Globus pallidus (tissue), 1 donor: ENCODE data around the gene TLNRD1.

Source experiments
- DNase-seq: peaks from one replicate; pipeline ENCODE4 v3.0.0-alpha.2; 2015; ENCODE audit warnings: low spot score

Gene TLNRD1

GRCh38 chr15:80978685-80979329 lies 21.9 kb upstream of the TLNRD1 start:
- no peak for DNase-seq

DNA sequence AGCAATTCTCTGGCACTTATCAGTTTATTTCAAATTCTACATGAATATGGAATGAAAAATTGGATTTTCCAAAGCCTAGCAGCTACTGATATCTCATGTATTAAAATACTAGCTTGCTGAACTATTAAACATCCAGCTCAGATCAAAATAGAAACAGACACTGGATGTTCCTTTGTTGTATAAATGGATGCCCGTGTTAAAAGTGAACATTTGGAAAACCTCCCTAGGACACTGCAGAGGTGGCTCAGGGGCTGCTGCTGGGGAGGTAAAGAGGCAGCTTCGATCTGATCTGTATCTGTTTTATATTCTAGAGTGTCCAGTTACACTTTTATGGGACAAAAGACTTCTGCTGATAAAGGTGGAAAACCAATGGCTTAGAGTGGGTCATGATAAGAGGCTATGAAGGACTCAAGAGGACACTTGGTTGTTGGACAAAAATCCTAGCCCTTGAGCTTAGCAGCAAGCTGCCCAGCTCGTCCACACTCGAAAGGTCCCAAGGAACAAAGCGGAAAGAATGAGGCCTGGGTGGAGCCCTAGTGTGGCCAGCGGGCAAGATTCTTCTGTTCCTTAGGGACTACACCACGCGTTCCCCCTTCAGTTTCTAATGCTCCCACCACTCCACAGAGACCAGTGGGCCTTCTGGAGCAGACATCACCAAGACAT lies 21.1 kb upstream of the TLNRD1 start:
- DNase-seq, result no peak

- no peak for DNase-seq
These were observed 18.5 kb upstream of the TLNRD1 start for GRCh38 chr15:80982205-80982604.

DNA sequence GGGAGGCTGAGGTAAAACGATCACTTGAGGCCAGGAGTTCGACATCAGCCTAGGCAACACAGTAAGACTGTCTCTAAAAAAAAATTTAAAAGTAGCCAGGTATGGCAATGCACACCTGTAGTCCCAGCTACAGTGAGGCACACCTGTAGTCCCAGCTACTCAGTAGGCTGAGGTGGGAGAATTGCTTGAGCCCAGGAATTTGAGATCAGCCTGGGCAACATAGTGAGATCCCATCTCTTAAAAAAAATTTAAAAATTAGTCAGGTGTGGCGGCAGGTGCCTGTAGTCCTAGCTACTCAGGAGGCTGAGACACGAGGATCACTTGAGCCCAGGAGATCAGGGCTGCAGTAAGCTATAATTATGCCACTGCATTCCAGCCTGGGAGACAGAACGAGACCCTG lies 17.9 kb upstream of the TLNRD1 start:
- no peak for DNase-seq

DNA sequence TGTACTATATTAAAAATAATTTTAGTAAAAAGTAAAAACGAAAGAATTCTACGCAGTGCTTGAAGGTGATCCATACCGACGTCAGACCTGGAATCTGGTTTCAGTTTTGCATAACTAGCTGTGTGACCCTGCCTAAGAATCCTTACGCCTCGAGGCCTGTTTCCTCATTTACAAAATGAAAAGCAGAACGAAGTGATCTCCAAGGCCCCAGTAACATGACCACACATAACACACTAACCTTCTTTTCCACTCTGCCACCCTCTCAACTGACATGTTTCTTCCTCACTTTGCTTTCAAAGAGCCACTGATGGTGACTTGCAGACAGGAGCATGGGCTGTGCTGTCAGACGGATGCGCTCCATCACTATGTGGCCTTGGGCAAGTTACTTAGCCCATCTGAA lies 15.9 kb upstream of the TLNRD1 start:
- DNase-seq, result no peak

GRCh38 chr15:80985981-80986380 lies 14.7 kb upstream of the TLNRD1 start:
- no peak for DNase-seq

GRCh38 chr15:80986487-80986886 lies 14.2 kb upstream of the TLNRD1 start:
- no peak for DNase-seq

DNA sequence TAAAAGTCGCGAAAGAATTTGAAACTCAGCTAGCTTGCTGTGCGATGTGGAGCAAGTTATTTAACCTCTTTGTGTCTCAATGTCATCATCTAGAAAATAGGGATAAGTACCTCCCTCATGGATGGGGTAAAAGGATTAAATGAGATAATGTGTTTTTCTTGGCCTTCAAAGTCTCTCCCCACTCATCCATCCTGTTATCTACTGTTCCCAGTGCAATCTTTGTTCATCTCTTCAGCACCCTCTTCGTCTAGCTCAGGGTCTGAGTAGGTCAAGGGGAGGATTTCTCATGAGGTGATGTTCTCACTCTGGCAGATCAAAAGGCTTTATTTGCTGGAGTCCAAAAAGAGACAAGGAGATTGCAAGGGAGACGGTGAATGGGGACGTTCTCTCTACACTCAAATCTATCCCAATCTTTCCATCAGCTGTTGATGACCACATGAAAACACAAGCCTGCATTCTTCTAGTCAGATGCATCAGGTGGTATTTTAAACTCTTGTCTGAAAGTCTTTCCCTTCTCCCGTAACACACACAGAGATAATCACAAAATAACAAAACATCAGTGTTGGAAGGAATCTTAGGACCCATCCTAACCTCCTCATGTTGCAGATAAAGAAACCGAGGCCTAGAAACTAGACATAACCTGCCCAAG lies 12.5 kb upstream of the TLNRD1 start:
- no peak for DNase-seq

- DNase-seq, result no peak
These were observed 11.6 kb upstream of the TLNRD1 start for GRCh38 chr15:80989081-80989517.

DNA sequence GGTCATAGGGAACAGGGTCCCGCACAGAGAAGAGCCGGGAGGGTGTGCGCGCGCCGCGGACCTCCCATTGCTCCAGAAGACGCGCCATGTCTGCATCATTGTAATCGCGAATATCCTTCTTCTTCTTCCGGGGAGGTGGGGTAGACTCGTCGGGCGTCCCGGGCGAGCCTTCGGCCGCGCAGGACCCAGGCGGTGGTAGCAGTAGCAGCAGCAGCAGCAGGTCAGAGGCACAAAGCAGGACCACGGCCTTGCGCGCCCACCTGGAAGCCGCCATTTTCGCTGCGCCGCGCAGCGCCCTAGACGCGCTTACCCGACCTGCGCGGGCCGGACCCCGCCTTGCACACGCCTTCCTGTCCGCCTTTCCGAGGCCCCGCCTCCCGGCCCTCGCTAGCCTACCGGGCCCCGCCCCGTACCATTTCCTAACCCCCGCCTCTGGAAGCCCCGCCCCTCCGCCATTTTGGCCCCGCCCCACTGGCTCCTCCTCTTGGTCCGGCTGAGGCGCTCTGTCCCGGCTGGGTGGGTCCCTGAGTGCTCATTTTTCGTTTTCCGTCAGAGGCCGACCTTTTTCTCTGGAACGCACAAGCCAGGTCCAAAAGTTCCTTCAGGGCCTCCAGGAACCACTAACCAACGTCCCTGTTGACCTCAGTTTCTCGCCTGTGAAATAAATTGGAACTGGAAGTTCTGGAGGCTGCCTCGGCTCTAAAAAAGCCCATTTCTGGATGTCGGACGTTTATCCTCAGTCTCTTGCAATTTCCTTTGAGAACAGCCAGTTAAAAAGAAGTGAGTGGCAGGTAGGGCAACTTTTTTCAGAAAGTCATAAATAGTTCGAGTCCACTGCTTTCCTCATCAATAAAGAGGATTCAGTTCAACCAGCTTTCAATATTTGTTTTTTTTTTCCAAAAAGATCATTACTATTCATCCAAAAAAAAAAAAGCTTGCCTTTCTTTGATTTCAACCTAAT lies 10.9 kb upstream of the TLNRD1 start, which contains the start of gene MESD:
MESD (minus strand) TSS at position 302 of the 961 bp plus-strand sequence; CDS start at position 274, 28 bp downstream.
- peak; percentile 98 for DNase-seq

DNA sequence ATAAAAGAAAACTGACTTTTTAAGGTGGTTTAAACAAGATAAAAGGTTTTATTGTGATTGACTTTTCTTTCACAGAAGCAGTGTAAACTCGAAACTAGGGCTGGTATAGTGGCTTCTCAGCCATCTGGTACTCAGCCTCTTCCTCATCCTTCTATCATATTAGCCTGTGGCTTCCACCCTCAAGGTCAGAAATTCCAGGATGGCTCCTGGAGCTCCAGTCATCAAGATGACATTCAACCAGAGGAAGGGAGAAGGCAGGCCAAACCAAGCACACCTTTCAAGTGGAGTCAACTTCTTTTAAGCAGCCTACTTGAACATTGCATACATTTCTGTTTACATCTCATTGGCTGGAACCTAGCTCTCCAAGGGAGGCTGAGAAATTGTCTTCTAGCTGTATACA lies 9.8 kb upstream of the TLNRD1 start:
- no peak for DNase-seq

GRCh38 chr15:80991421-80991820 lies 9.3 kb upstream of the TLNRD1 start:
- DNase-seq, result peak; percentile 90

GRCh38 chr15:80992006-80992405 lies 8.7 kb upstream of the TLNRD1 start:
- DNase-seq, result no peak

GRCh38 chr15:80992441-80992840 lies 8.3 kb upstream of the TLNRD1 start:
- no peak for DNase-seq

GRCh38 chr15:80996247-80996646 lies 4.5 kb upstream of the TLNRD1 start:
- DNase-seq, result no peak

- DNase-seq, result no peak
These were observed 3.0 kb upstream of the TLNRD1 start for GRCh38 chr15:80997692-80998091.

DNA sequence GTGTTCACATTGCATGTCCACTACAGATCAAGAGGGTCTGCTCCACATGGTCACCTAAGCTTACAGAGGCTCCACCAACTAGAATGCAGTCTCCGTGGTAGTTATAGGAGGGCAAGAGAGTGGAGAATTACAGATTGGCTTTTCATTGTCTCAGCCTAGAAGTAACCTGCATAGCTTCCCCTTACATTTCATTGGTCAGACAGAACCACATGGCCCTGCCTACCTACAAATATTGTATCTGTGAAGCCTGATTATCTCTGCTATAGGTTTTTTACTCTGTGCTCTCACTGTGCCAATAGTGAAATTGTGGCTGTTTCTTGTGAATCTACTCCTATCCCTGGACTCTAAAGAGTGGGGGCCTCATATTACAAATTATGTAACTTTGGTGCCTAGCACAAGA lies 2.5 kb upstream of the TLNRD1 start:
- DNase-seq, result no peak

DNA sequence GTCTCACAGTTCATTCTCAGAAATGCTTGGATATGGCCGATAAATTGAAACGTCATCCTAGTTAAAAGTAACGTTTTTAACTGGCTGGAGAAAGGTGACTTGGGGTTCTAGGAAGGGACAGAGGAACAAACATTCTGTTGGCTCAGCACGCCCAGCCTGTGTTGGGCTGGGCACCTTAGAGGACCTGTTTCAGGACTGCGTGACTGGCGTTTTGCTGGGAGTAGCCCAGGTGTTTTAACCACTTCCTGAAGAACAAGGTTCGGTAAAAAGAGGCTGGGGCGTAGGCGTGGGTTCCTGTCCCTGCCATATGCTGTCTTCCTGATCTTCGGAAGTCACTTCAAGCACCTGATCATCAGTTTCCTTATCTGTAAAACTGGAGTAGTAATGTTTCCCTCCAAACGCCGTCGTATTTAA lies 1.1 kb upstream of the TLNRD1 start:
- DNase-seq, result no peak

DNA sequence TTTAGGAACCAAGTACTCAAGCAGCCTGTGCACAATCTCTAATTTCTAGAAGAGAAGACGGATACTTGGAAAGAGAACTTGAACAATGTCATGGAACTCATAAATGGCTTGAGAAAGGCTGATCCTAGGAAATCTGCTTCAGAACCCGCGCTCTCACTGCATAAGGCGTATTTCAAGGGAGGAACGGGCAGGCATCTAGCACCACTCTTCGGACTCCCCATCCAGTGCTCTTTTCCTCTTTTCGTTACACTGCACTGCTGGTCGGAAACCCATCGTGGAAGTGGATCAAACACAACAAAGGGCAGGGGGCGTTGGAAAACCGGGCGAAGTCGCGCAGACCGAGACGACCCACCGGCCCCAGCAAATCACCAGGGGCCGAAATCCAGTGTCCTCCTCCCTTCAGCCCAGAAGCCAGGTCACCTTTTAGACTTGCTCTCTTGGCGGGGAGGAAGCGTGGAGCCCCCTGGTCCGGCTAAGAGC lies 539 bp upstream of the TLNRD1 start:
- no peak for DNase-seq

DNA sequence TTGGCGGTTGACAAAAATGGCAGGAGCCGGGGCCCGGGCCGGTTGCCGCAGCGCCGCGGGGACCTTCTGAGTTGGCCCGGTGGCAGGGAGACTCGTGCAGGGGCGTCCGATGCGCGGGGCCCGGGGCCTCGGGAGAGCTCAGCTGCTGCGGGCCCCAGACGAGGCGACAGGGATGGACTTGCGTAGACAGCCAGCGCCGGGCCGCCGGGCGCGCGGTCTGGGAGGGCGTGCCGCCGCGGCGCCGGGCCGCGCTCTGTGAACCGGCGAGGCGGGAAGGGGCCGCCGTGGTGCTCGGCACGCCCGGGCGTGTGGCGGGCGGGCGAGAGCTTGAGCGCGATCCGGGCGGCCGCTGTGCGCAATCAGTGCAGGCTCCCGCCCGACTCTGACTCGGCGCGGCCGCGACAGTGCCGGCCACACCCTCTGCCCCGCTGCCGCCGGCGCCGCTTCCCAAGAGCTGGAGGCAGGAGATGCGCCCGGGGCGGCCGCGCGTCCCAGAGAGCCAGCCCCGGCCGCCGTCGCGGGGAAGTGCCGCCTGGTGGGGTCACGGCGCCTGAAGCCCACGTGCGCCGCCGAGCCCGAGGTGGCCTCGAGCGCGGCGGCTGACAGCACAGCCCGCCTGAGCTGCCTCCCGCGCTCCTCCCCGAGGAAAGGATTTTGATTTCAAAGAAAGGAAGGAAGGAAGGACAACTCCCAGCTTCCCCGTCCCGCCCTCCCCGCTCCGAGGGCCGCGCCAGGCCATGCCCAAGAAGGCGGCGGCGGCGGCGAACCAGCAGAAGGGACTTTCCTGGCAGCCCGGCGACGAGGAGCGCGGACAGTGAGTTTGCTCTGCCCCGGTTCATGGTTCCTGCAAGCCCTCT lies 657 bp downstream of the TLNRD1 start:
- DNase-seq, result no peak

DNA sequence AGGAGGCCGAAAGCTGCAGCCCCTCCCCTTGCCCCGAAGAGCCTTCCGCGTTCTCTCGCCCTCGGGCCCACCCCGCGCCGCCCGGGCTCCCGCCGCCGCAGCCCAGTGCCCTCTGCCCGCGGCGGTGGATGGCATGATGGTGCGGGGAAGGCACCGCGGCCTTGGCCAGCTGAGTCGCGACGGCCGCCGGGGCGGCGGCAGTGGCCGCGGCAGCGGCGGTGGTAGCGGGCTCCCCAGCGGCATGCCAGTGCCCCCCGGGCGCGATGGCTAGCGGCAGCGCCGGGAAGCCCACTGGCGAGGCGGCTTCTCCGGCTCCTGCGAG lies 1.2 kb downstream of the TLNRD1 start:
- DNase-seq, result no peak
